Tibial nerve (tissue), 4 donors: ENCODE measurements around the gene NEDD9. TPM values are rescaled to one million over a fixed set of nuclear protein-coding genes. Genes with fewer than 3 reads are reported as not detected.

Experiments used
- DNase-seq, 2 donors: peaks; one replicate each; pipeline ENCODE4 v3.0.0-alpha.2; 2019; ENCODE audit warnings: low spot score in 2 of 2
- H3K27ac ChIP-seq, 4 donors: fragments of 200-600 bp; sonication (generic) in 3 of 4; one replicate each; pipeline ENCODE4 v1.5.1; 2017 to 2019; ENCODE audit warnings: mild to moderate bottlenecking in 1 of 4
- H3K27me3 ChIP-seq, 2 donors: fragments of 200-600 bp; sonication (generic) in 1 of 2; one replicate each; pipeline versions ENCODE4 v1.5.1 to v1.6.0; 2017 to 2019
- H3K36me3 ChIP-seq, 3 donors: fragments of 200-600 bp; sonication (generic); one replicate each; pipeline ENCODE4 v1.5.1; 2018 to 2019
- H3K4me1 ChIP-seq, 4 donors: fragments of 200-600 bp; sonication (generic) in 3 of 4; one replicate each; pipeline ENCODE4 v1.5.1; 2017 to 2019
- H3K4me3 ChIP-seq, 4 donors: fragments of 200-600 bp; sonication (generic) in 3 of 4; one replicate each; pipeline ENCODE4 v1.5.1; 2017 to 2019; ENCODE audit warnings: mild to moderate bottlenecking in 1 of 4, moderate library complexity in 1 of 4
- H3K9me3 ChIP-seq, 4 donors: fragments of 200-600 bp; sonication (generic) in 3 of 4; one replicate each; pipeline ENCODE4 v1.5.1; 2017 to 2019
- CTCF ChIP-seq, 5 experiments: fragments of 200-600 bp in 3 of 5; fragments of 450-650 bp in 2 of 5; sonication (generic) in 3 of 5; IDR thresholded peaks; one replicate each; pipeline ENCODE4 v1.5.1; 2016 to 2019; ENCODE audit warnings: antibody characterized with exemption in 5 of 5, mild to moderate bottlenecking in 3 of 5, moderate library complexity in 2 of 5
- EP300 ChIP-seq, 2 donors: sonication (generic); formaldehyde crosslinking; IDR thresholded peaks; one replicate each; pipeline ENCODE4 v1.6.1; 2017; ENCODE audit warnings: antibody characterized with exemption in 2 of 2, mild to moderate bottlenecking in 1 of 2
- POLR2A ChIP-seq, 2 donors: fragments of 450-650 bp; IDR thresholded peaks; one replicate each; pipeline ENCODE4 v1.6.1; 2017; ENCODE audit warnings: antibody characterized with exemption in 2 of 2, mild to moderate bottlenecking in 2 of 2, moderate library complexity in 2 of 2
- WGBS, 2 donors: methylation state at CpG; one replicate each; pipeline ENCODE4 v1.1.5; 2018; 5-methylcytosine and 5-hydroxymethylcytosine counted together
- total RNA-seq, 4 donors: library from RNA; depleted of rRNA; stranded (reverse); fragments of >200 nt; gene quantifications; one replicate each; pipeline ENCODE4 v1.1.0, GENCODE V29; 2016

The NEDD9 gene
- total RNA-seq, 4 donors from 2014 or later, result 107 to 205 (median 130) TPM

GRCh38 chr6:11198663-11199603, 33.5 kb downstream of the NEDD9 start:
- WGBS, 2 donors, result 64 to 73% methylated on average over 5 of the region's 5 CpGs
- no peak for DNase-seq
- H3K36me3 ChIP-seq, result peaks cover 0 to 7% (median 0%) of the 10 kb centered on the region in 3 donors
- no peaks in the 10 kb centered on the region for H3K9me3 ChIP-seq
- H3K27me3 ChIP-seq, result no peaks in the 10 kb centered on the region
- peaks cover 0 to 83% (median 43%) of the 10 kb centered on the region in 4 donors for H3K4me1 ChIP-seq
- H3K27ac ChIP-seq, result peak overlapping the region in 3 of 4 donors; percentile 32 to 74 (median 44)
- TF ChIP-seq POLR2A (IDR thresholded peaks at IDR 0.05) (no peak), EP300 (IDR thresholded peaks at IDR 0.05) (peak in 1 of 2 donors; percentile 9), CTCF (IDR thresholded peaks at IDR 0.05) (no peak)
- H3K4me3 ChIP-seq, result no peak overlapping the region

GRCh38 chr6:11197850-11198249, 34.6 kb downstream of the NEDD9 start:
- Histone ChIP-seq H3K4me1 (peaks cover 0 to 73% (median 35%) of the 10 kb centered on the region in 4 donors), H3K27ac (peak overlapping the region in 2 of 4 donors; percentile 58 to 74), H3K27me3 (no peaks in the 10 kb centered on the region), H3K4me3 (no peak overlapping the region), H3K36me3 (peaks cover 0 to 17% (median 0%) of the 10 kb centered on the region in 3 donors), H3K9me3 (no peaks in the 10 kb centered on the region)
- no peak for DNase-seq
- 96 to 97% methylated on average over 8 of the region's 8 CpGs for WGBS, 2 donors
- TF ChIP-seq POLR2A (IDR thresholded peaks at IDR 0.05) (no peak), EP300 (IDR thresholded peaks at IDR 0.05) (no peak), CTCF (IDR thresholded peaks at IDR 0.05) (no peak)

GRCh38 chr6:11197175-11197536, 35.3 kb downstream of the NEDD9 start:
- H3K27ac ChIP-seq, result peak overlapping the region in 2 of 4 donors; percentile 58 to 74
- no peaks in the 10 kb centered on the region for H3K27me3 ChIP-seq
- H3K4me3 ChIP-seq, result no peak overlapping the region
- H3K9me3 ChIP-seq, result no peaks in the 10 kb centered on the region
- peaks cover 0 to 24% (median 0%) of the 10 kb centered on the region in 3 donors for H3K36me3 ChIP-seq
- TF ChIP-seq CTCF (IDR thresholded peaks at IDR 0.05) (no peak), POLR2A (IDR thresholded peaks at IDR 0.05) (no peak), EP300 (IDR thresholded peaks at IDR 0.05) (no peak)
- H3K4me1 ChIP-seq, result peaks cover 0 to 66% (median 28%) of the 10 kb centered on the region in 4 donors
- no peak for DNase-seq
- WGBS, 2 donors, result 23 to 38% methylated on average over 3 of the region's 3 CpGs

GRCh38 chr6:11196511-11197174, 35.8 kb downstream of the NEDD9 start:
- H3K4me1 ChIP-seq, result peaks cover 0 to 61% (median 24%) of the 10 kb centered on the region in 4 donors
- H3K36me3 ChIP-seq, result peaks cover 0 to 29% (median 0%) of the 10 kb centered on the region in 3 donors
- WGBS, 2 donors, result 46 to 57% methylated on average over 15 of the region's 15 CpGs
- no peak overlapping the region for H3K4me3 ChIP-seq
- peak overlapping the region in 3 of 4 donors; percentile 9 to 74 (median 58) for H3K27ac ChIP-seq
- no peaks in the 10 kb centered on the region for H3K9me3 ChIP-seq
- TF ChIP-seq CTCF (IDR thresholded peaks at IDR 0.05), result no peak
- TF ChIP-seq EP300 (IDR thresholded peaks at IDR 0.05), result peak in 1 of 2 donors; percentile 11
- H3K27me3 ChIP-seq, result no peaks in the 10 kb centered on the region
- no peak for DNase-seq
